Subcutaneous abdominal adipose tissue (tissue), 5 donors: ENCODE results near the gene MRPL20.
"Not testable (repeated sequence)": the region's sequence is repeated elsewhere in the genome, so short reads cannot be mapped to it uniquely, and the experiment has no call there.

ENCODE experiments used
- H3K27ac ChIP-seq: one replicate; pipeline ENCODE4 v1.7.0; 2013; ENCODE audit warnings: low read depth, mild to moderate bottlenecking, inconsistent platforms, low read length, moderate library complexity
- H3K27me3 ChIP-seq, 5 donors: one replicate each; pipeline ENCODE4 v1.7.0; 2013; ENCODE audit warnings: low read length in 5 of 5, inconsistent platforms in 1 of 5; ENCODE audit not compliant: control insufficient read depth in 5 of 5, insufficient read depth in 4 of 5
- H3K36me3 ChIP-seq, 5 donors: one replicate each; pipeline ENCODE4 v1.7.0; 2013; ENCODE audit warnings: low read length in 5 of 5; ENCODE audit not compliant: control insufficient read depth in 5 of 5, insufficient read depth in 5 of 5
- H3K4me1 ChIP-seq, 5 donors: one replicate each; pipeline ENCODE4 v1.7.0; 2013; ENCODE audit warnings: low read length in 5 of 5, mild to moderate bottlenecking in 3 of 5, moderate library complexity in 1 of 5; ENCODE audit not compliant: control insufficient read depth in 5 of 5, insufficient read depth in 5 of 5
- H3K4me3 ChIP-seq, 5 donors: one replicate each; pipeline ENCODE4 v1.7.0; 2013; ENCODE audit warnings: low read length in 5 of 5, low read depth in 1 of 5
- H3K9ac ChIP-seq, 5 donors: one replicate each; pipeline ENCODE4 v1.7.0; 2013; ENCODE audit warnings: low read length in 5 of 5, mild to moderate bottlenecking in 4 of 5, moderate library complexity in 3 of 5
- H3K9me3 ChIP-seq, 5 donors: one replicate each; pipeline ENCODE4 v1.7.0; 2013; ENCODE audit warnings: low read length in 5 of 5; ENCODE audit not compliant: control insufficient read depth in 5 of 5
- donor health status: healthy.
- donor health status: healthy.
- donor health status: healthy.
- donor health status: healthy.
- donor health status: healthy.

Gene MRPL20

DNA sequence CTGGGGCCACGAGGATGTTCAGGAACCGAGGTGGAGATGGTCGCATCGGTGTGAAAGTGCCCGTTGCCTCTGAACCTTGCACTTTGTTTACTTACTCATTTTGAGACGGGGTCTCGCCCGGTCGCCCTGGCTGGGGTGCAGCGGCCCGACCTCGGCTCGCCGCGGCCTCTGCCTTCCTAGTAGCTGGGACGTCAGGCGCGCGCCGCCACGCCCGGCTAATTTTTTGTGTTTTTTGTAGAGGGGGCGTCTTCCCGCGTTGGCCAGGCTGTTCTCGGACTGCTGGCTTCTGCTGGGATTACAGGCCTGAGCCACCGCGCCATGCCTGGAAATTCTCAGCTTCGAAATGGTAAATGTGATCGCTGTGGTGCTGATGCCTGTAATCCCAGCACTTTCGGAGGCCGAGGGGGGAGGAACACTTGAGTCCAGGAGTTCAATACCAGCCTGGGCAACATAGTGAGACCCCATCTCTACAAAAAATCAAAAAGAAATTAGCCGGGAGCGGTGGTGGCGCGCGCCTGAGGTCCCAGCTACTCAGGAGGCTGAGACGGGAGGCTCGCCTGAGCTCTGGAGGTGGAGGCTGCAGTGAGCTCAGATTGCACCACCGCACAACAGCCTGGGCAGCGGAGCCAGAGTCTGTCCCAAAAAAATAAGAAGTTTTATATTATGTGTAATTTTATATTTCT lies 684 bp upstream of the MRPL20 start:
- Histone ChIP-seq H3K27me3 (no peaks in the 10 kb centered on the region), H3K4me3 (peak overlapping the region; percentile 68 to 97 (median 88)), H3K4me1 (peaks cover 0 to 33% (median 28%) of the 10 kb centered on the region in 5 donors), H3K9ac (peak overlapping the region in 4 of 5 donors; percentile 71 to 95 (median 92)), H3K27ac (peak overlapping the region; percentile 76), H3K36me3 (peaks cover 0 to 25% (median 19%) of the 10 kb centered on the region in 5 donors), H3K9me3 (no peaks in the 10 kb centered on the region)

DNA sequence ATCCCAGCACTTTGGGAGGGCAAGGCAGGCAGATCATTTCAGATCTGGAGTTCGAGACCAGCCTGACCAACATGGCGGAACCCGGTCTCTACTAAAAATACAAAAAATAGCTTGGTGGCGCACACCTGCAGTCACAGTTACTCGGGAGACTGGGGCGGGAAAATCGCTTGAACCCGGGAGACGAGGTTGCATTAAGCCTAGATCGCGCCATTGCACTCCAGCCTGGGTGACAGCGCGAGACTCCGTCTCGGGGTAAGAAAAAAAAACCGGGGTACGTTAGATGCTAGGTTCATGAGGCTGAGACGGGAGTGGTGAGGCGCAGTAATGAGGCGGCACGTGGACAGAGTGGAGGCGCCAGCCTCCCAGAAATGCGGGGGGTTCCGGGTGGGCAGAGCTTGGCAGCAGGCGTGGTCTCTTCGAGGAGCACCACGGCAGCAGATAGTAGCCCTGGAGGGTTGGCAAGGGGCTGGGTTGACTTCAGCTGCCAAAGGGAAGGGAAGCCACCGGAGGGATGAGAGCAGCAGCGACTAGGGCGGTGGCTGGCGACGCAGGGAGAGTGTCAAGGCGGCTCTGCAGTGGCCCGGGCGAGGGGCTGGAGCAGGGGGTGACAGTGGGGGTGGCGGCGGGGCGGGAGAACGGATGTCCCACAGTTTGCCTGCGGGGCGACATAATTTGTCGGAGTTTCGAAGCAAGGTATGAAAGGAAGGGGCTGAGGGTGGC lies 832 bp downstream of the MRPL20 start:
- H3K27ac ChIP-seq: peak overlapping the region; percentile 76
- peak overlapping the region; percentile 71 to 95 (median 90) for H3K9ac ChIP-seq
- H3K36me3 ChIP-seq: peaks cover 0 to 40% (median 32%) of the 10 kb centered on the region in 5 donors

DNA sequence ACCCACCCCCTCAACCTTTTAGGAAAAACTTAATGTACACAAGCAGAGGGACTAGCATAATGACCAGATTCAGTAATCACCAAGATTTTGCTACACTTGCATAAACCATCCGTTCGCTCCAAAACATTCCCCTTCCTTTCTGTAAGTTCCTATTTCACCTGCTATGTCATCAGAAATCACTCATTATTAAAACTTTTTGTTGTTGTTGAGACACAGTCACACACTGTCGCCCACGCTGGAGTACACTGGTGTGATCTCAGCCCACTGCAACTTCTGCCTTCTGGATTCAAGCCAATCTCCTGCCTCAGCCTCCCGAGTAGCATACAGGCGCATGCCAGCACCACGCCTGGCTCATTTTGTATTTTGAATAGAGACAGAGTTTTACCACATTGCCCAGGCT lies 3.4 kb downstream of the MRPL20 start:
- Histone ChIP-seq H3K9me3 (no peaks in the 10 kb centered on the region), H3K4me3 (no peak overlapping the region), H3K9ac (no peak overlapping the region), H3K4me1 (peaks cover 7 to 52% (median 48%) of the 10 kb centered on the region in 5 donors), H3K36me3 (peaks cover 0 to 45% (median 40%) of the 10 kb centered on the region in 5 donors), H3K27ac (no peak overlapping the region), H3K27me3 (no peaks in the 10 kb centered on the region)

More for the DNA sequence above, 832 bp downstream of the MRPL20 start:
- H3K4me1 ChIP-seq: peaks cover 0 to 37% (median 34%) of the 10 kb centered on the region in 5 donors
- no peaks in the 10 kb centered on the region for H3K27me3 ChIP-seq
- no peaks in the 10 kb centered on the region for H3K9me3 ChIP-seq
- peak overlapping the region; percentile 63 to 97 (median 88) for H3K4me3 ChIP-seq

DNA sequence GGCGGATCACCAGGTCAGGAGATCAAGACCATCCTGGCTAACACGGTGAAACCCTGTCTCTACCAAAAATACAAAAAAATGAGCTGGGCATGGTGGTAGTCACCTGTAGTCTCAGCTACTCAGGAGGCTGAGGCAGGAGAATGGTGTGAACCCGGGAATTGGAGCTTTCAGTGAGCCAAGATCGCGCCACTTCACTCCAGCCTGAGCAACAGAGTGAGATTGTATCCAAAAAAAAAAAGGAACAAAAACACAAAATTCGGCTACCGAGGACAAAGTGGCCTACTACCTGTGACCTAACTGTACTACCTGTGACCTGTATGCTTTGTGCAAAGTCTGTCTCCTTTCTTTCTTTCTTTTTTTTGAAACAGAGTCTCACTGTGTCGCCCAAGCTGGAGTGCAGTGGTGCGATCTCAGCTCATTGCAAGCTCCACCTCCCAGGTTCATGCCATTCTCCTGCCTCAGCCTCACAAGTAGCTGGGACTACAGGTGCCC lies 4.1 kb downstream of the MRPL20 start:
- peaks cover 0 to 46% (median 41%) of the 10 kb centered on the region in 5 donors for H3K36me3 ChIP-seq
- H3K27me3 ChIP-seq, H3K9me3 ChIP-seq, H3K9ac ChIP-seq, H3K27ac ChIP-seq, H3K4me3 ChIP-seq: not testable (repeated sequence)
- peaks cover 9 to 52% (median 48%) of the 10 kb centered on the region in 5 donors for H3K4me1 ChIP-seq

DNA sequence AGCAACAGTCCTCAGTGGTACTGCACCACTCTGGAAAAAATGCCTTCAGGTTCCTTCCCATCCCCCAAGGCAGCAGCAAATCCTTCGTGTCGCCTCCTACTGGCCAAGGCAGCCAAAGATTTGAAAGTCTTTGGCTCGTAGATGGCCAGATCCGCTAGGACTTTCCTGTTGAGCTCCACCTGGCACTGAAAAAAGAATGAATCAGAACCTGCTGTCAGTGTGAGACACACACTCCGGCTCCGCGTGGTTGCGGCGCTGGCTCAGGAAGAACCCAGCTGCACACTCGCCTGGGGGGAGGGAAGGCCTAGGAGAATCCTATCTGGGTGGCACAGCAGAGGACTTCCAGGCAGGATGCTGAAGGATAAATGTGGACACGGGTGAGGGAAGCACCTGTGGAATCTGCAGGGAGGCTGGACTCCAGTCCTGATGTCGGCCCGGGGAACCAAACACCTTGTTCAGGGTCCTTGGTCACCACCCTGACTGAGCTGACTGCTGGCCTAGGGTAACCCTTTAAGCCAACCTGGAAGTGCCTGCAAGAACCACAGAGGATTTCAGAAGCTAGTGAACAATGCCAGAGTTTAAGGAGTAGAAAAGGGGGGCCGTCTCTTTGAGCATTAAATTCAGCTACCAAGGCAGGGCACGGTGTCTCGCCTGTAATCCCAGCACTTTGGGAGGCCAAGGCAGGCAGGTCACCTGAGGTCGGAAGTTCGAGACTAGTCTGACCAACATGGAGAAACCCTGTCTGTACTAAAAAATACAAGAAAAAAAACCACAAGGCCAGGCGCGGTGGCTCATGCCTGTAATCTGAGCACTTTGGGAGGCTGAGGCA lies 4.8 kb downstream of the MRPL20 start:
- no peak overlapping the region for H3K27ac ChIP-seq
- H3K27me3 ChIP-seq: no peaks in the 10 kb centered on the region
- peaks cover 14 to 54% (median 50%) of the 10 kb centered on the region in 5 donors for H3K4me1 ChIP-seq
- H3K9ac ChIP-seq: no peak overlapping the region
- no peak overlapping the region for H3K4me3 ChIP-seq
- peaks cover 0 to 53% (median 48%) of the 10 kb centered on the region in 5 donors for H3K36me3 ChIP-seq
- no peaks in the 10 kb centered on the region for H3K9me3 ChIP-seq

DNA sequence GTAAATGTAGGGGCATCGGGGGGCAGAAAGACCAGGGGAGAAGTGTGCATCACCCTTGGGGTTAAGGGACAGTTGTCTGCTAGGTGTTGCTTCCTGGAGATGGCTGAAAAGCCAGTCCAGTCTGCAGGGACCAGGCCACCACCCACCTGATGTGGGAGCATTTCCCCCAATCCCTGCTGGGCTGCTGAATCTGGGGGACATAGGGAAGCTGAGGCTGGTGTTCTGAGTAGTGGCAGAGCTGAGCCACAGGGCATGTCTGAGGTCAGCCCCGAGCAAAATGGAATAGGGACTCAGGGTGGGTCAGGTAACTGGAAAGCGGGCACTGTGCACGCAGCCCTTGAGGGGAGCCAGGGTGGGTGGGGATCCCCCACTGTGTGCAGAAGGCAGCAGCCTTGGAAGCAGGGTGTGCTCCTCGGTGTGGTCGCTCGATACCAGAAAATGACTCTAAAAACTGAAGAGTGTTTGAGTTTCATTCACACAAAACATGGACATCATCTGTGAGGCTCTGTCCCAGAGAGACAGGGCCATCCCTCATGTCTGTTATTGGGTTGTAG lies 5.6 kb downstream of the MRPL20 start:
- H3K4me1 ChIP-seq: peaks cover 15 to 55% (median 47%) of the 10 kb centered on the region in 5 donors
- H3K36me3 ChIP-seq: peaks cover 0 to 58% (median 50%) of the 10 kb centered on the region in 5 donors
- no peak overlapping the region for H3K4me3 ChIP-seq
- no peak overlapping the region for H3K9ac ChIP-seq
- no peaks in the 10 kb centered on the region for H3K27me3 ChIP-seq
- no peak overlapping the region for H3K27ac ChIP-seq
- H3K9me3 ChIP-seq: no peaks in the 10 kb centered on the region

DNA sequence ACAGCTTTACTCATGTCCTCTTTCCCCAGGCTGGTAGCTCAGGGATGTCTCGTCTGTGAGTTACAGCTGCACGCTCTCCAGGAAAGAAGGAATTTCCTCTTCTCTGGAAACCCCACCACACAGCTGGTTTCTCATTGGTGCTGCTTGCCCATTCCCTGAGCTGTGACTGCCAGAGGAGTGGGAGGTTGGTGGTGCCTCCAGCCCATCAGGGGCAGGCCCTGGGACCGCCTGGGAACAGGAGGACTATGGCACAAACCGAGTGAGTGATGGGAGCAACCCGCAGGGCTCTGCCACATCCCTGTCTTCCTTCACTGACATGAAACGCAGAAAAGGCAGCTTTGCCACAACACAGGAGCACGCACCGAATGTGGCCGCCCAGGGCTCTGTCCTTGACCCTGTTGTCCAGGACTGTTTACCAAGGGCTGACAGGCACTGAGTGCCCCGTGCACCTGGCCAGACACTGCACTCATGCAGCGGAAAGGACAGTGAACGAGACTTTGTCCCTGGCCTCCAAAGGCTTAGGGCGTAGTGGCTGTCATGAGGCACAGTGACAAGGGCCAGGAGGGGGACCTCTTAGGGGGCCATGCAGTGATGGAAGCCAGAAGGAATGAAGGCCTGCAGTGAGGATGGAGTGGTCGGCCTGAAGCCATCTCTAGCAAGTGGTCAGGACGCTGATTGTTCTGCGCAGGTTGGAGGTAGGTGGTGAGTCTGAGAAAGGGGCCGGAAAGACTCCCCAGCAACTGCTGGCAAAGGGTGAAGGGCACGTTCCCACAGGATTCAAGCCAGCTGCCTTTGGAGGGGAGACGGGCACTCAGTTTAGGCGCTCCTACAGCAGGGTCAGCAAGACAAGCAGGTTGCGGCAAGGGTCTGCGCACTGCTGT lies 6.3 kb downstream of the MRPL20 start:
- Histone ChIP-seq H3K9ac (peak overlapping the region in 3 of 5 donors; percentile 84 to 93 (median 90)), H3K27me3 (no peaks in the 10 kb centered on the region), H3K27ac (peak overlapping the region; percentile 77), H3K4me3 (peak overlapping the region; percentile 82 to 99 (median 94)), H3K4me1 (peaks cover 15 to 47% (median 40%) of the 10 kb centered on the region in 5 donors), H3K36me3 (peaks cover 0 to 61% (median 50%) of the 10 kb centered on the region in 5 donors), H3K9me3 (no peaks in the 10 kb centered on the region)

DNA sequence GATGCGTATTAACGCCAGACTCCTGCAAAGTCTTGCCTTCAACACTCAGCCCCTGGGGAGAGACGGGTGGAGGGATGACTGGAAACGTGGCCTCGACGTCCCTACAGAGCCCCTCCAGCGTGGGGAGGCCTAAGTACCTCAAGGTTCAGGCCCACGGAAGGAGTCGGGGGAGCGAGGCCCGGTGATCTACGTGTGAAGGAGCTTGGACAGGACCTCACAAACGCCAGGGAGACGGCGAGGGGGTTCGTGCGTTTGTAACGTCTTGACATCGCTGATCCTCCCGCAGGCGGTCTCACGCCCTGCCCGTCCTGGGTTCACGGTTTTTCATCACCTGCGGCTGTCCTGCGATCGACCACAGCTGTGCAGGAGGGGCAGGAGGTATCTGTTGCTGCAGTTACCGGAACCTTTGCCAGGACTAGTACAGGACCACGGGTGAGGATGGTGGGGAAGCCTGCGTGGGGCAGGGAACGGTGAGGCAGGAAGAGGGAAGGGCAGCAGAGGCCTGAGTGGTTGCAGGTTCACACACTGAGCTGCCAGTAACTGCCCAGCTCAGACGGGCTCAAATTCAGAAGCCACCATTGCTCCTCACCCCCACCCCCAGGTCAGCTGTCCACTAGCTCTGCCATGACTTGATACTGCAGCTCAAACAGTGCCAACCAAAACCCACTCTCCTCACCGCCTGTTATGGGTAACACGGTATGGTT lies 7.1 kb downstream of the MRPL20 start:
- H3K9me3 ChIP-seq: no peaks in the 10 kb centered on the region
- H3K4me1 ChIP-seq: peaks cover 15 to 42% (median 34%) of the 10 kb centered on the region in 5 donors
- peak overlapping the region; percentile 74 to 93 (median 90) for H3K9ac ChIP-seq
- peaks cover 0 to 62% (median 51%) of the 10 kb centered on the region in 5 donors for H3K36me3 ChIP-seq
- H3K27ac ChIP-seq: peak overlapping the region; percentile 77
- no peaks in the 10 kb centered on the region for H3K27me3 ChIP-seq
- H3K4me3 ChIP-seq: peak overlapping the region; percentile 82 to 99 (median 94)
